HL-60/S4 (cell line): ENCODE results near the gene TREH.
"Not testable (repeated sequence)": the region's sequence is repeated elsewhere in the genome, so short reads cannot be mapped to it uniquely, and the experiment has no call there.

Source experiments
- in situ Hi-C: fragments of 300-500 bp; cut with MboI; formaldehyde crosslinking; loops from 2 replicates; pipeline ENCODE4 v1.14.3; 2022; ENCODE audit warnings: low sequenced_read_pairs

The TREH gene, protein sequence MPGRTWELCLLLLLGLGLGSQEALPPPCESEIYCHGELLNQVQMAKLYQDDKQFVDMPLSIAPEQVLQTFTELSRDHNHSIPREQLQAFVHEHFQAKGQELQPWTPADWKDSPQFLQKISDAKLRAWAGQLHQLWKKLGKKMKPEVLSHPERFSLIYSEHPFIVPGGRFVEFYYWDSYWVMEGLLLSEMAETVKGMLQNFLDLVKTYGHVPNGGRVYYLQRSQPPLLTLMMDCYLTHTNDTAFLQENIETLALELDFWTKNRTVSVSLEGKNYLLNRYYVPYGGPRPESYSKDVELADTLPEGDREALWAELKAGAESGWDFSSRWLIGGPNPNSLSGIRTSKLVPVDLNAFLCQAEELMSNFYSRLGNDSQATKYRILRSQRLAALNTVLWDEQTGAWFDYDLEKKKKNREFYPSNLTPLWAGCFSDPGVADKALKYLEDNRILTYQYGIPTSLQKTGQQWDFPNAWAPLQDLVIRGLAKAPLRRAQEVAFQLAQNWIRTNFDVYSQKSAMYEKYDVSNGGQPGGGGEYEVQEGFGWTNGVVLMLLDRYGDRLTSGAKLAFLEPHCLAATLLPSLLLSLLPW

DNA sequence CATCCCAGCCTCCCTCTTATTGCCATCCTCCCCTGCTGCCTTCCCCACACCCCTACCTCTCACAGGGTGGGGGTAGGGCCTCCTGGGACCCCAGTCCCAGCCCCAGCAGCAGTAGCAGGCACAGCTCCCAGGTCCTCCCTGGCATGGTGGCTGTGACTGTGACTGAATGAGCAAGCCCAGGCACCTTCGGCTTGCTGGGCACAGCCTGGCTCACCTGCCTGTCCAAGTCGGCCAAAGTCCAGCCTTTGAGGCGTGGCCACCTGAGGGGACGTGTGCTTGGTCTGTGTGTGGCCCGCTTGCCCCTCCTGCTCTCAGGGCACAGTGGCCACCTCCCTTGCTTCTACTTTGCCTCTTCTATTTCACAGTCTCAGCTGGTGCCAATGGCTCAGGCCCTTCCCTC, at the start of gene TREH:
Gene TREH, minus strand, starts transcription at position 168 of the 400 bp plus-strand sequence. Its CDS starts 23 bp downstream, at position 145.
- in situ Hi-C loops = loop anchor here (25.0 kb wide), 1 partner anchor 283 kb away; the partner anchor contains the start of genes FOXR1 and UPK2

DNA sequence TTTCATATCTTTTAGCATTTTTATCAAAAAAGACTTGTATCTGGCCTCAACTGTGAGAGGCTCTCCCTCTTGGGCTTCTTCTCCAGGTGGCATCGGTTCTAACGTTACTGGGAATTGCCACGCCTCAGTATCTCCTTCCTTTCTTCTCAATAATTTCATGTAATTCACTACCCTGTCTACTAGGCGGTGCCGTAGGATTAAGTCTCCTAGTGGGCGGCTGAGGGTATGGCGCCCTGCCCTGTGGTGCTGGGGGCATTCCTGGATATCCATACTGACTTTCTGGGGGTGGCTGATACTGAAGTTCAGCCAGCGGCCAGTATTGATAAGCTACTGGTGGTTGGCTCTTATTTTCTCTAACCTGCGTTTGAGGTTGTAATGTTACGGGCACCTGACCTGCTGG, 48.7 kb upstream of the TREH start:
- in situ Hi-C loops = not testable (repeated sequence)

DNA sequence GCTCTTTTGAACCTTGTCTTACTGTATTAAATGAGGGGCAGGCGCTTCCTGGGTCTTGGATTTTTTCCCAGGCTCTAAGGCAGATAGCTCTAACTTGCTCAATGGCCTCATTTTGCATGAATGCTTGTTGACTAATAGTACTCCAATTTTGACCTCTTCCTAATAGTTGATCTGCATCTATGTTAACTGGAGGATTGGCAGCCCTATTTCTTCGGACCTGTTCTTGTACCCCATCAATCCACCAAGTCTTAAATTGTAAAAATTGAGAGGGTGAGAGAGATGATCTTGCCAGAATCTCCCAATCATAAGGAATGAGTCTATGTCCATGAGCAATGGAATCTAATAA, 48.2 kb upstream of the TREH start:
- in situ Hi-C loops = not testable (repeated sequence)

DNA sequence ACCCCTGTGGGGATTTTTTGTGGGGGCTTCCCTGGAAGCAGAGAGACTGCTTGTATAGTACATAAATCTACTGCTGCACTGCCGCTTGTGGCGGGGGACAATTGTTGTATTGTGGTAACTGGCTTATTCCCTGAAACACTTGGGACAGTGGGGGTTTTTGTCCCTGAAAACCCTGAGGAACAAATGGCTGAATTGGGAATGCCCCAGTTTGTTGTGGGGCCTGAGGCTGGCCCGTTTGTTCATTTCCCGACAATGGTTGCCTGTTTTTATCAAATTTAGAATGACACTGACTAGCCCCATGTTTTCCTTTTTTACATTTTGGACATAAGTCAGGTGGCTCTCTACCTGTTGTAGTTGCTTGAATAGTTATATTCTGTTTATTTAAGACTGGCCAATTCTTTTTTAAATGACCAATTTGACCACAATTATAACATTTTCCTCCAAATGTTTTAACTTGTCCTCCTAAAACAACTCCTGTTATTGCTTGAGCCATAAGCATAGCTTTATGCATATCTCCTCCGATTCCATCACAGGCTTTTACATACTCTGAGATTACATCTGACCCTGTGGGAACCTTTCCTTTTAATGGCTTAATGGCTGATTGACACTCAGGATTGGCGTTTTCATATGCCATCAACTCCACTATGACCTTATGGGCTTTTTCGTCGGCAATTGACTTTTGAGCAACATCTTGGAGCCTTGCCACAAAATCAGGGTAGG, 47.7 kb upstream of the TREH start:
- in situ Hi-C loops = not testable (repeated sequence)

DNA sequence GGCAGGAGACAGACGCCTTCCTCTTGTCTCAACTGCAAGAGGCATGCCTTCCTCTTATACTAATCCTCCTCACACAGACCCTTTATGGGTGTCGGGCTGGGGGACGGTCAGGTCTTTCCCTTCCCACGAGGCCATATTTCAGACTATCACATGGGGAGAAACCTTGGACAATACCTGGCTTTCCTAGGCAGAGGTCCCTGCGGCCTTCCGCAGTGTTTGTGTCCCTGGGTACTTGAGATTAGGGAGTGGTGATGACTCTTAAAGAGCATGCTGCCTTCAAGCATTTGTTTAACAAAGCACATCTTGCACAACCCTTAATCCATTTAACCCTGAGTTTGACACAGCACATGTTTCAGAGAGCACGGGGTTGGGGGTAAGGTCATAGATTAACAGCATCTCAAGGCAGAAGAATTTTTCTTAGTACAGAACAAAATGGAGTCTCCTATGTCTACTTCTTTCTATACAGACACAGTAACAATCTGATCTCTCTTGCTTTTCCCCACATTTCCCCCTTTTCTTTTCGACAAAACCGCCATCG, 42.1 kb upstream of the TREH start:
- in situ Hi-C loops = not testable (repeated sequence)

DNA sequence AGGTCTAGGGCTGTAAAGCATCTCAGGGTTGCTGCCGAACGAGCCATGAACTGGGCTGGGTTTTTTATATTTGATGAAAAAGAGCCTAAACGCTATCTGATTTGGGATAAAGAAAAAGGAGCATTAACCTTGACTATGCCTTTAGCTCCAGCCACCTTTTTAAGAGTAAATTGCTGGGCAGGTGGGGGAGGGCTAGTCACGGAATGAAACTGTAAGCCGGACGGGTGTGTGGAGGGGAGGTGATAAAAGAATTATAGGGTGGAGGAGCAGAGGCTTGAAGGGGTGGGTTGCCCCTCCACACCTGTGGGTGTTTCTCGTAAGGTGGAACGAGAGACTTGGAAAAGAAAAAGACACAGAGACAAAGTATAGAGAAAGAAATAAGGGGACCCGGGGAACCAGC, 41.3 kb upstream of the TREH start:
- in situ Hi-C loops = not testable (repeated sequence)

DNA sequence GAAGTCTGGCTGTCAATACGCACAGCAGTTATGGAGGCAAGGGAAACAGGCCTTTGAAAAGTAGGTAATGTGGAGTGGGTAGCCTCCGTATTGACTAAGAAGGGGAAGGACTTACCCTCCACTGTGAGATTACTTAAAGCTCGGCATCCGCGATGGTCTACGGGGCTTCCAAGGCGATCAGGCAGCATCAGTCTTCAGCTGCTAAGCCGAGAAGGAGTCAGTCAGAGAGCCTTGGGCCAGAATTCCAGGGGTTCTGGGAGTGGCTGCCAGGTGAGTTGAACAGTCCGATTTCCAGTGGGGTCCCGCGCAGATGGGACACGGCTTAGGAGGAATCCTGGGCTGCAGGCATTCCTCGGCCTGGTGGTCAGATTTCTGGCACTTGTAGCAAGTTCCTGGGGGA, 40.6 kb upstream of the TREH start:
- in situ Hi-C loops = not testable (repeated sequence)

DNA sequence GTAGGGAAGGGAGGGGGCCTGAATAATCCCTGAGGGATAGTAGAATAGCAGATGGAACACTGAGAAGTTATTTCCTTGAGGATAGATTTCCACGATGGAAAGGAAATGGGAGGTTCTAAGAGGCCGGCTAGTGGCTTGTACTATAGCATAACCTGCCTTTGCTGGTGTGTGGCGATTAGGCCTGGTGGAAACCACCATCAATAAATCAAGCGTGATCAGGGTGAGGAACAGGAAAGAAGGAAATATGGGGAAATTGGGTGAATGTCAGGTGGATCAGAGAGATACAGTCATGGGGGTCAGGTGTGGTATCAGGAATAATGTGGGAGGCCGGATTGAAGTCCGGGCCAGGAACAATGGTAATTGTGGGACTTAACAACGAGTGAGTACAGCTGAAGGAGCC, 39.1 kb upstream of the TREH start:
- in situ Hi-C loops = not testable (repeated sequence)

DNA sequence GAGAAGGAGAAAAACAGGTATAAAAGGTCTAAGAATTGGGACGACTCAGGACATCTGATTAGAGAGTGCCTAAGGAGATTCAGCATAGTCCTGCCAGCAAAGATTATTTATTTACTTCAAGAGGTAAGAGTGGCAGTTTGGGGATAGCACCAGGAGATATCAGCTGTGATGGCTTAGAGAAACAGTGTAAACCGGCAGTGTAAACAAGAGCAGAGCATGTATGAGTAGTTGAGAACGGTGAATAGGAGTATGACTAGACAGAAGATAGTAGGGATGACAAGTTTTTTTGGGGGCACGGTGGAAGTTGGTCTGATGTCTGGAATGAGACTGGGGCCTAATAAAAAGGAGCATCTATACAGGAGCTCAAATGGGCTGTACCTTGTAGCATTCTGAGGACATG, 38.3 kb upstream of the TREH start:
- in situ Hi-C loops = not testable (repeated sequence)

DNA sequence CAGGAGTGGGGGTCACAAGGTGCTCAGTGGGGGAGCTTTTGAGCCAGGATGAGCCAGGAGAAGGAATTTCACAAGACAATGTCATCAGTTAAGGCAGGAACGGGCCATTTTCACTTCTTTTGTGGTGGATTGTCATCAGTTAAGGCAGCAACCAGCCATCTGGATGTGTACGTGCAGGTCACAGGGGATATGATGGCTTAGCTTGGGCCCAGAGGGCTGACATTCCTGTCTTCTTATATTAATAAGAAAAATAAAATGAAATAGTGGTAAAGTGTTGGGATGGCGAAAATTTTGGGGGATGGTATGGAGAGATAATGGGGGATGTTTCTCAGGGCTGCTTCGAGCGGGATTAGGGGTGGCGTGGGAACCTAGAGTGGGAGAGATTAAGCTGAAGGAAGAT, 37.8 kb upstream of the TREH start:
- in situ Hi-C loops = not testable (repeated sequence)

DNA sequence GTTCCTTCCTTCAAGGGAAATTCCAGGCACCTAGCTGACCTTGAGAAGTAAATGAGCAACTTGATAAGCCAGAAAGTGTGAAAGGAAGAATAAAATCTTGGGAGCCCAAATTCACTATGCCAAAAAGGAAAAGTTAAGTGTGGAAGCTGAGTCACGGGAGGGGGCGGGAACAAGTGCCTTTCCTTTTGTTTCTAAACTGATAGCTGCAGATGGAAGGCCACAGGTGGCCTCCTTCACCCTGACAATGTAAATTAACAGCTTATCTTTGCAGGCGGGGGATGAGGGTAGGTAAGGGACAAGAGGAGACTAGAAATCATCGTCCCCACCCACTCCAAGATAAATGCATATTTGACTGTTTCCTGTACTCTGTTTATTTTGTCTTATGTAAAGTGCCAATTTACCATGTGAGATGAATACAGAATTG, 36.4 kb upstream of the TREH start:
- in situ Hi-C loops = no loop called here

DNA sequence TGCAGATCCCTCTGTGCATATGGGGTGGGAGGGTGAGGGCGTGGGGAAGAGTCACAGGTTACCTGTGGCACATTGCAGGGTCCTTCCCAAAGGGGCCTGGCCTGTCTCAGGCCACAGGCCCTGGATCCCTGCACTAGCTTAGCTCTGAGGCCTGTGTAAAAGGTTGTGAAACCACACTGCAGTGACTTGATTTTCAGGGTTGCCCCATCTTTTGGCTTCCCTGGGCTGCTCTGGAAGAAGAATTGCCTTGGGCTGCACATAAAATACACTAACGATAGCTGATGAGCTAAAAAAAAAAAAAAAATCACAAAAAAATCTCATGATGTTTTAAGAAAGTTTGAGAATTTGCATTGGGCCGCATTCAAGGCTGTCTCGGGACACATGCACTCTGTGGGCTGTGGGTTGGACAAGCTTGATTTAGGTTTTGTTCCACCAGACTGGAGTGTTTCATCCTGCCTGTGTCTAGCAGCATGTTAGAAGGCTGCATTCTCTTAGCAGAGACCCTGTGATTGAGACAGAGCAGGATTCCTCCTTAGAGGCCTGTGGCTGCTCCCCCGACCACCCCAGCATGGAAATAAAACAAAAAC, 35.9 kb upstream of the TREH start:
- in situ Hi-C loops = no loop called here

DNA sequence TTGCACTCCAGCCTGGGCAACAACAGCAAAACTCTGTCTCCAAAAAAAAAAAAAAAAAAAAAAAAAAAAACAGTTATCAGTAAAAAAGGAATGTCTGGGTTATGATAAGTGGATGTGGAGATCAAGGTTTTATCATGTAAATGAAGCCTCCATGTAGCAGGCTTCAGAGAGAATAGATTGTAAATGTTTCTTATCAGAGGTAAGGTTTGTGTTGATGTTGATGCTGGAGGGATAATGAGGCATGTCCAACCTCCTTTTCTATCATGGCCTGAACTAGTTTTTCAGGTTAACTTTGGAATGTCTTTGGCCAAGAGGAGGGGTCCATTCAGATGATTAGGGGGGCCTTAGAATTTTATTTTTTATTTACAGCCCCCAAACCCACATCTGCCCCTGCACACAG, 35.4 kb upstream of the TREH start:
- in situ Hi-C loops = no loop called here

DNA sequence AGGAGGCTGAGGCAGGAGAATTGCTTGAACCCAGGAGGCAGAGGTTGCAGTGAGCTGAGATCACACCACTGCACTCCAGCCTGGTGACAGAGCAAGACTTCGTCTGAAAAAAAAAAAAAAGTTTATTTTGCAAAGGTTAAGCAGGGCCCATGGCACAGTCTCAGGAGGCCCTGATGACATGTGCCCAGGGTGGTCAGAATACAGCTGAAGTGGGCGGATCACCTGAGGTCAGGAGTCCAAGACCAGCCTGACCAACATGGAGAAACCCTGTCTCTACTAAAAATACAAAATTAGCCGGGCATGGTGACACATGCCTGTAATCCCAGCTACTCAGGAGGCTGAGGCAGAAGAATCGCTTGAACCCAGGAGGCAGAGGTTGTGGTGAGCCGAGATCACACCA, 35.0 kb upstream of the TREH start:
- in situ Hi-C loops = not testable (repeated sequence)

DNA sequence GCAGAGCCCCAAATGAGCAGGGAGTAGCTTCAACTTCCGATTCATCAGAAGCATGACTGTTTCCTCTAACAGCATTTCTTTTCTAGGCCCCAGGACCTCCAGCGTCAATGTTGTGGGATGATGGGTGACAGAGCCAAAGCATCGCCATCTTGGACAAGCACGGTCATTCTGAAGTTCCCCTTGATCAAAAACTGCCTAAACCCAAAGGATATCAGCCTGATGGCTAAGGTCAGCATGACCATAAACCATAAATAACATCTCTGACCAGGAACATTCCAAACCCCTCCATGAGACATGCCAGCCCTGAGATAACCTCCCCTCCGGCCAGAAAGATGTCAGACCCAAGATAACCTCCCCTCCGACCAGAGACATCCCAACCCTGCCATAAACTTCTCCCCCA, 28.8 kb upstream of the TREH start:
- in situ Hi-C loops = no loop called here

DNA sequence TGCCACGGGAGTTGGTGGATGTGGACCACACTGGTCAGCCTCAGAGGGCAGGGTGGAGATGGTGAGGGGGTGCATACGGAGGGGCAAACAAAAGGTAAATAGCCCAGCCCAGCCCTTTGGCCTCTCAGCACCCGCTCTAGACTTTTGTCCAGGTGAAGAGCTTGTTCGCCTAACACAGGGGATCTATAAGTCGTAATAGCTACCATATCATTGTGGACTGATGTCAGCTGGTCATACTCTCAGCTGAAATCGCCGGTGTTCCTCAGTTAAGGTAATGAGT, 27.0 kb upstream of the TREH start:
- in situ Hi-C loops = no loop called here

DNA sequence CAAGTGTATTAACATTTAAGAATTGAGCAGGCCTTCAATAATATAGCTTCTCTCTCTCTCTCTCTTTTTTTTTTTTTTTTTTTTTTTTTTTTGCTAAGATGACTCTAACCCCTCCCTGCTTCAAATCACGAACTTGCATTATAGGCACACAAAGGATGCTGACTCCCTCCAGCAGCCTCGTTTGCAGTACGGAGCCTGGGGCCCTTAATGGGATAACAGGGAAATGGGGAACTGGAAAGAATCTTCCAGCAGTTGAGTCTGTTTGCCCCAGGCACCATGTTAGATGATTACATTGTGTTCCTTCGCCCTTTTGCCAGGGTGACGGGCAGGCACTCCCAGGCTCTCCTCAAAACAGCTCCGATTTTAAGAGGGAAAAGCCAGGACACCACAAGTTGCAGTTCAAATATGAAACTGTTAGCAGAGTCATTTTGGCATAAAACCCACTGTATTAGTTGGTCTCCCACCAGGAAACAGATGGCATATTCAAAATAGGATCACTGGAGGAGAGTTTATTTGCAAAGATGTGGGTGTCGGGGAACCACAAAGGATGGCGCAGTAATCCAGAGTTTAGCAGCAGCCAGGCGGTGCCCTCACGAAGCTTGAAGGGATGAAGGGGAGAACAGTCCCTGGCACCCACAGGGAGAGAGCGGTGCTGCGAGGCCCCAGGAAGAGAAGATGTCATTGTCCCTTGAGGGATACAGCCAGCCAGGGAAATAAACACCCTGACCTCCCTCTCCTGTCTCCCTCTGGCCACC, 26.5 kb upstream of the TREH start:
- in situ Hi-C loops = no loop called here

DNA sequence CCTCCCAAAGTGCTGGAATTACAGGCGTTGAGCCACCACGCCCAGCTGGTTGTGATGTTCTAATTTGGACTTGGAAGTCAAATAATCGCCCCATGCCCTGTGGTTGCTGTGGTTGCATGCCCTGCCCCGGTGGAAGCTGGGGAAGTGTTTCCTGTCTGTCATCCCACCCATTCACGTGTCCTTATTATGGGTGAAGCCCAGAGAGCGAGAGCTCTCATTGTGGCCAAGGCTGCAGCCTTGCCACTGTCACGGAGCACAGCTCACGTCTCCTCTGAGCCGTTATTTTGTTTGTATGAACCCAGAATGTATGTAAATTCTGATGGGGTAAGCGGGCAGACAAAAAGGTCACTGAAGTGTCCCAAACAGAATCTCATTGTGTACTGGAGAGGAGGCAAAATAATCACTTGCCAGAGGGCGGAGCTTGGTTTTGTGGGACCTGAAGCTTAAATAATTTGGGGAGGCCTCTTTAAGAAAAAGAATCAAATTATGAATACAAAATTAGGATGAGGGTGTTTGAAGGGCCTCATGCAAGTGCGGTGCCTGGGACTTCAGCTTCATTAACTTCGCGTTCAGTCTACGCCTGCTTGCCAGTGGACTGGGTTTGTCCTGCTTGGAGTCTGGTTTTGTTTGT, 25.8 kb upstream of the TREH start:
- in situ Hi-C loops = no loop called here

DNA sequence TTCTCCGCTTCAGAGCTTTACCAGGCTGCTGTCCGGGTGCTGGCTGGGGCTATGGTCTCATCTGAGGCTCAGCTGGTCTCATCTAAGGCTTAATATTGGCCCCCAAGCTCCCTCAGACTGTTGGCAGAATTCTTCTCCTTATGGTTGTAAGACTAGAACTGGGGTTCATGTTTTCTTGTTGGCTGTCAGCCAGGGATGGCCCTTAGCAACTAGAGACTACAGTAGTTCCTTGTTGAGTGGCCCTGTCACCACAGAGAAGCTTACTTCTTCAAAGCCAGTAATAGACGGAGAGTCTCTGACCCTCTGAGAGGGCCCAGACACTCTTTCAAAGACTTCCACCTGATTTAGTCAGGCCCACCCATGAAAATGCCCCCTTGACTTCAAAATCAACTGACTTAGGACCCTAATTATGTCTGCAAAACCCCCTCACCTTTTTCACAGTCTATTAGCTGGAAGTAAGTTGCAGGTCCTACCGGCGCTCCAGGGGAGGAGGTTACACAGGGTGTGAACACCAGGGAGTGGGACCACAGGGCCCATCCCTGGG, 24.2 kb upstream of the TREH start:
- in situ Hi-C loops = no loop called here
